ENCODE measurements around the gene PIGH.

The PIGH gene

GRCh38 chr14:67581643-67582042 is 18.4 kb downstream of the PIGH start:
- H3K27ac ChIP-seq (ENCODE audit: low read depth, low read length): no peak overlapping the region
- no peak overlapping the region for H3K18ac ChIP-seq (ENCODE audit: low read length)
- no peak overlapping the region for H2BK5ac ChIP-seq (ENCODE audit: low read depth, low read length, poor library complexity)
- H3K9ac ChIP-seq (ENCODE audit: low read length): no peak overlapping the region
- H3K4me3 ChIP-seq (ENCODE audit: low read depth, low read length): no peak overlapping the region
- H3K23ac ChIP-seq (ENCODE audit: low read length): no peak overlapping the region
- H4K8ac ChIP-seq (ENCODE audit: low read depth, low read length): no peak overlapping the region
- WGBS (ENCODE audit: extremely low coverage, insufficient coverage, insufficient read length): no CpG with 5 or more reads among the region's 1 CpG
- peak in 1 of 2 donors; percentile 23 for DNase-seq
- H3K9me3 ChIP-seq (ENCODE audit: insufficient read depth, low read depth, low read length): peaks cover 4% of the 10 kb centered on the region
- no peak overlapping the region for H2BK120ac ChIP-seq (ENCODE audit: insufficient read depth, low read length, poor library complexity)
- no peaks in the 10 kb centered on the region for H3K27me3 ChIP-seq (ENCODE audit: insufficient read depth, low read length)
- no peaks in the 10 kb centered on the region for H3K4me1 ChIP-seq (ENCODE audit: control insufficient read depth in 1 of 2, insufficient read depth in 2 of 2, low read length in 2 of 2)
- H4K91ac ChIP-seq (ENCODE audit: low read depth, low read length): no peak overlapping the region
- no peaks in the 10 kb centered on the region for H3K79me1 ChIP-seq (ENCODE audit: low read length)
- H2BK12ac ChIP-seq (ENCODE audit: low read length): no peak overlapping the region
- no peaks in the 10 kb centered on the region for H3K79me2 ChIP-seq (ENCODE audit: control insufficient read depth, insufficient read depth, low read length, poor library complexity)
- no peak overlapping the region for H3K4me2 ChIP-seq (ENCODE audit: low read length)
- peaks cover 4 to 13% of the 10 kb centered on the region in 2 experiments for H3K36me3 ChIP-seq (ENCODE audit: control insufficient read depth in 1 of 2, insufficient read depth in 2 of 2, low read length in 2 of 2)
- no peak overlapping the region for H3K4ac ChIP-seq (ENCODE audit: low read depth, low read length)
- no peak overlapping the region for H2AFZ ChIP-seq (ENCODE audit: insufficient read depth, low read length, poor library complexity)
- no peak overlapping the region for H3K14ac ChIP-seq (ENCODE audit: low read length)
- H2AK5ac ChIP-seq (ENCODE audit: low read length): no peak overlapping the region
- no peak overlapping the region for H4K12ac ChIP-seq (ENCODE audit: low read depth, low read length)

DNA sequence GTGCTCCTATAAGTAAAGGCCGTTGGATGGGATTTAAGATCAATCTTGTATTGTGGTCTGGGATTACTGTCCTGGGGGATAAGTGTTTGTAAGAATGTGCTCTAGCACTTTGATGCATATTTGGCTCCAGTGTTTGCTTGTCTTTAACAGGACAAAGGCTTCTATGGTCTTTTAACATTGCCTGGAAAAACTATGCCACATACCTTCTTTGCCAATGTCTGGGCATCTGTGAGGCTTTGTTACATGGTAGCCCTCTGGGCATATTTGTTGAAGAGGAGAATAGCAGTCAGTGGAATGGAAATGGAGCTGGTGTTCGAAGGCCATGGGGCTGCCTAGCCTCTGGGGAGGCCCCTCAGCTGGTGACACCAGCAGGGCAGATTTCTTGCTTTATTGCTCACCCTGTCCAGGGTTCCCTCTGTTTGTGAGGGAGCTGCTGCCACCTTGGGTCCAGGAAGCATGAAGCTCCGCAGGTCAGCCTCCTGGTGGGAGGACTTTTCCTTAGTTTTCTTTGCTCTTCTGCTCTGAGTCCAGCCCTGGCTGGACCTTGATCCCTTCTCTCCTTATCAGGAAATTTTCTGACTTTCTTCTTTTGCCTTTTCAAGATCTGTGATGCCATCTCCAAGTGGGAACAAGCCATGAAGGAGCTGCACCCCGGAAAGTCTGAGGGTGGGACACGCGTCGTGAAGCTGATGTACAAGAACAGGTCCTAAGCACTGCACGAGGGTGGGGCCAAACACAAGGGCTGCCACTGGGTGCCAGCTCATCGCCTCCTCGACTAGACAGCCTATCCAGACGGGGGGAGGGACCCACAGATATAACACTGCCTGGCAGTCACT is 19.5 kb downstream of the PIGH start:
- Histone ChIP-seq H3K9me3 (ENCODE audit: insufficient read depth, low read depth, low read length) (peaks cover 4% of the 10 kb centered on the region), H4K8ac (ENCODE audit: low read depth, low read length) (no peak overlapping the region), H3K4me2 (ENCODE audit: low read length) (no peak overlapping the region), H2AFZ (ENCODE audit: insufficient read depth, low read length, poor library complexity) (no peak overlapping the region), H3K23ac (ENCODE audit: low read length) (no peak overlapping the region), H3K14ac (ENCODE audit: low read length) (no peak overlapping the region), H3K9ac (ENCODE audit: low read length) (no peak overlapping the region), H3K79me1 (ENCODE audit: low read length) (no peaks in the 10 kb centered on the region), H2BK5ac (ENCODE audit: low read depth, low read length, poor library complexity) (no peak overlapping the region), H3K18ac (ENCODE audit: low read length) (no peak overlapping the region), H3K27ac (ENCODE audit: low read depth, low read length) (no peak overlapping the region), H2AK5ac (ENCODE audit: low read length) (no peak overlapping the region), H3K36me3 (ENCODE audit: control insufficient read depth in 1 of 2, insufficient read depth in 2 of 2, low read length in 2 of 2) (peaks cover 7 to 10% of the 10 kb centered on the region in 2 experiments), H2BK120ac (ENCODE audit: insufficient read depth, low read length, poor library complexity) (no peak overlapping the region), H3K4me3 (ENCODE audit: low read depth, low read length) (no peak overlapping the region), H3K4me1 (ENCODE audit: control insufficient read depth in 1 of 2, insufficient read depth in 2 of 2, low read length in 2 of 2) (no peaks in the 10 kb centered on the region), H3K4ac (ENCODE audit: low read depth, low read length) (no peak overlapping the region), H3K27me3 (ENCODE audit: insufficient read depth, low read length) (no peaks in the 10 kb centered on the region), H2BK12ac (ENCODE audit: low read length) (no peak overlapping the region), H4K12ac (ENCODE audit: low read depth, low read length) (no peak overlapping the region), H4K91ac (ENCODE audit: low read depth, low read length) (no peak overlapping the region), H3K79me2 (ENCODE audit: control insufficient read depth, insufficient read depth, low read length, poor library complexity) (no peaks in the 10 kb centered on the region)
- WGBS (ENCODE audit: extremely low coverage, insufficient coverage, insufficient read length): no CpG with 5 or more reads among the region's 11 CpGs
- no peak for DNase-seq

DNA sequence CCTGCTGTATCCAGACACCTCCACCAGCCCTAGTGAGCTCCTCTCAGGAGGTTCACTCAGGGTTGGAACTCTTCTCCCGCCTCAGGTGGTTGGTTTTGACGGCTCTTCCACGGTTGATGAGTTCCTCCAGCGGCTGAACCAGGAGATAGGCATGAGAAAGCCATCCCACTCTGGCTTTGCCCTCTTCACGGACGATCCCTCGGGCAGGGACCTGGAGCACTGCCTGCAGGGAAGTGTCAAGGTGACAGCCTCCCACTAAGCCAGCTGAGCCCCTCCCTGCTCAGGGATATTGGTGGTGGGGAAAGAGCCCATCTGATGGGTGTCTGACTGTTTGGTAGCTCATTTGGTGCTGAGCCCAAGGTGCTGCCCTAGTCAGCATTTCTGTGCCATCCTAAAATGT is 20.4 kb downstream of the PIGH start:
- WGBS (ENCODE audit: extremely low coverage, insufficient coverage, insufficient read length): no CpG with 5 or more reads among the region's 7 CpGs
- Histone ChIP-seq H2BK12ac (ENCODE audit: low read length) (no peak overlapping the region), H3K4ac (ENCODE audit: low read depth, low read length) (no peak overlapping the region)

GRCh38 chr14:67579040-67579439 is 21.0 kb downstream of the PIGH start:
- Histone ChIP-seq H3K18ac (ENCODE audit: low read length) (no peak overlapping the region), H4K12ac (ENCODE audit: low read depth, low read length) (no peak overlapping the region), H3K79me1 (ENCODE audit: low read length) (no peaks in the 10 kb centered on the region), H2AK5ac (ENCODE audit: low read length) (no peak overlapping the region), H4K8ac (ENCODE audit: low read depth, low read length) (no peak overlapping the region), H2AFZ (ENCODE audit: insufficient read depth, low read length, poor library complexity) (no peak overlapping the region), H3K9ac (ENCODE audit: low read length) (no peak overlapping the region), H3K27me3 (ENCODE audit: insufficient read depth, low read length) (no peaks in the 10 kb centered on the region), H3K4me3 (ENCODE audit: low read depth, low read length) (no peak overlapping the region), H3K9me3 (ENCODE audit: insufficient read depth, low read depth, low read length) (peaks cover 4% of the 10 kb centered on the region), H3K14ac (ENCODE audit: low read length) (no peak overlapping the region), H2BK120ac (ENCODE audit: insufficient read depth, low read length, poor library complexity) (no peak overlapping the region), H2BK12ac (ENCODE audit: low read length) (no peak overlapping the region), H3K4me2 (ENCODE audit: low read length) (no peak overlapping the region), H4K91ac (ENCODE audit: low read depth, low read length) (no peak overlapping the region), H3K4ac (ENCODE audit: low read depth, low read length) (no peak overlapping the region), H3K27ac (ENCODE audit: low read depth, low read length) (no peak overlapping the region), H3K79me2 (ENCODE audit: control insufficient read depth, insufficient read depth, low read length, poor library complexity) (no peaks in the 10 kb centered on the region), H3K4me1 (ENCODE audit: control insufficient read depth in 1 of 2, insufficient read depth in 2 of 2, low read length in 2 of 2) (no peaks in the 10 kb centered on the region), H3K23ac (ENCODE audit: low read length) (no peak overlapping the region), H3K36me3 (ENCODE audit: control insufficient read depth in 1 of 2, insufficient read depth in 2 of 2, low read length in 2 of 2) (peaks cover 7 to 12% of the 10 kb centered on the region in 2 experiments), H2BK5ac (ENCODE audit: low read depth, low read length, poor library complexity) (no peak overlapping the region)
- no peak for DNase-seq
- WGBS (ENCODE audit: extremely low coverage, insufficient coverage, insufficient read length): no CpG with 5 or more reads among the region's 15 CpGs

More for the DNA sequence above, 20.4 kb downstream of the PIGH start:
- H3K23ac ChIP-seq (ENCODE audit: low read length): no peak overlapping the region
- no peak overlapping the region for H4K8ac ChIP-seq (ENCODE audit: low read depth, low read length)
- no peaks in the 10 kb centered on the region for H3K27me3 ChIP-seq (ENCODE audit: insufficient read depth, low read length)
- H2BK5ac ChIP-seq (ENCODE audit: low read depth, low read length, poor library complexity): no peak overlapping the region
- no peak overlapping the region for H2AFZ ChIP-seq (ENCODE audit: insufficient read depth, low read length, poor library complexity)
- no peak for DNase-seq
- H3K4me2 ChIP-seq (ENCODE audit: low read length): no peak overlapping the region
- no peaks in the 10 kb centered on the region for H3K79me1 ChIP-seq (ENCODE audit: low read length)
- H2AK5ac ChIP-seq (ENCODE audit: low read length): no peak overlapping the region
- no peaks in the 10 kb centered on the region for H3K79me2 ChIP-seq (ENCODE audit: control insufficient read depth, insufficient read depth, low read length, poor library complexity)
- H3K14ac ChIP-seq (ENCODE audit: low read length): no peak overlapping the region
- H3K4me3 ChIP-seq (ENCODE audit: low read depth, low read length): no peak overlapping the region
- H4K91ac ChIP-seq (ENCODE audit: low read depth, low read length): no peak overlapping the region
- H3K9ac ChIP-seq (ENCODE audit: low read length): no peak overlapping the region
- H3K36me3 ChIP-seq (ENCODE audit: control insufficient read depth in 1 of 2, insufficient read depth in 2 of 2, low read length in 2 of 2): peaks cover 7 to 12% of the 10 kb centered on the region in 2 experiments
- H4K12ac ChIP-seq (ENCODE audit: low read depth, low read length): no peak overlapping the region
- H3K9me3 ChIP-seq (ENCODE audit: insufficient read depth, low read depth, low read length): peaks cover 4% of the 10 kb centered on the region
- no peak overlapping the region for H3K27ac ChIP-seq (ENCODE audit: low read depth, low read length)
- H2BK120ac ChIP-seq (ENCODE audit: insufficient read depth, low read length, poor library complexity): no peak overlapping the region
- H3K4me1 ChIP-seq (ENCODE audit: control insufficient read depth in 1 of 2, insufficient read depth in 2 of 2, low read length in 2 of 2): no peaks in the 10 kb centered on the region
- no peak overlapping the region for H3K18ac ChIP-seq (ENCODE audit: low read length)

Data from trophoblast cell (in vitro differentiated cells and primary cell).